Lower leg skin (tissue), 4 donors: ENCODE measurements around the gene REC114. TPM values are rescaled to one million over a fixed set of nuclear protein-coding genes. Genes with fewer than 3 reads are reported as not detected.
"Not testable (repeated sequence)": the region's sequence is repeated elsewhere in the genome, so short reads cannot be mapped to it uniquely, and the experiment has no call there.

ENCODE experiments used
- DNase-seq, 2 donors: peaks; one replicate each; pipeline ENCODE4 v3.0.0-alpha.2; 2019; ENCODE audit warnings: low spot score in 2 of 2
- H3K4me3 ChIP-seq: fragments of 200-600 bp; sonication (generic); 2 replicates; pipeline ENCODE4 v1.5.1; 2017; ENCODE audit warnings: mild to moderate bottlenecking, low read depth; ENCODE audit not compliant: poor library complexity, severe bottlenecking
- CTCF ChIP-seq, 3 donors: fragments of 450-650 bp; IDR thresholded peaks; one replicate each; pipeline ENCODE4 v1.5.1; 2016; ENCODE audit warnings: antibody characterized with exemption in 3 of 3, mild to moderate bottlenecking in 3 of 3, moderate library complexity in 2 of 3
- POLR2A ChIP-seq, 2 donors: fragments of 450-650 bp; IDR thresholded peaks; one replicate each; pipeline ENCODE4 v1.6.1; 2016 to 2017; ENCODE audit warnings: antibody characterized with exemption in 2 of 2, mild to moderate bottlenecking in 1 of 2, moderate library complexity in 1 of 2
- WGBS, 2 donors: methylation state at CpG; one replicate each; pipeline ENCODE4 v1.1.5; 2018; 5-methylcytosine and 5-hydroxymethylcytosine counted together
- intact Hi-C: fragments of 100-400 bp; cut with DNase I; formaldehyde crosslinking; loops from one replicate; pipeline ENCODE4 v1.15.0; 2023; ENCODE audit warnings: low total_unique reads
- total RNA-seq, 4 donors: library from RNA; depleted of rRNA; stranded (reverse); fragments of >200 nt; gene quantifications; one replicate each; pipeline ENCODE4 v1.1.0, GENCODE V29; 2016

Gene REC114
- total RNA-seq, 4 donors from 2014 or later: not detected

GRCh38 chr15:73573037-73573436 lies 130.1 kb downstream of the REC114 start:
- no peak overlapping the region for H3K4me3 ChIP-seq
- TF ChIP-seq POLR2A (IDR thresholded peaks at IDR 0.05): no peak
- no peak for TF ChIP-seq CTCF (IDR thresholded peaks at IDR 0.05)
- intact Hi-C loops: no loop called here
- no peak for DNase-seq
- WGBS, 2 donors: 81 to 82% methylated on average over 1 of the region's 1 CpG

DNA sequence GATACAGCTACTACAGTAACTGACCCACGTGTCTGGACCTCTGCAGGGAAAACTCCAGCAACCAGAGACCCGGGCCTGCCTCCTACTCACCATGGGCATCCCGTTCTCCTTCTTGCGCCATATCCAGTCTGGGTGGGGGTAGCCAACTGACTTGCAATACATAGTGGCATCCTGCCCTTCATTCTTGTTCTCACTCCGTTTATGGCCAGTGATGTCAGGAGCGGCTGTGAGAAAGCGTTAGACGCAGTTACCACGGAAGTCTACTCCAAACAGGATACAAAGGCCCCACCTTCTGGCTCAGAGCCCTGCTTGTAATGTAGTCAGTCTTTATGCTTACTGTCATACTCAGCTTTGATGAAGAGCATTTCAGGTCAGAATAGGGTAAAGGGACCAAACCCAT lies 130.6 kb downstream of the REC114 start:
- intact Hi-C loops: no loop called here
- TF ChIP-seq CTCF (IDR thresholded peaks at IDR 0.05) (no peak), POLR2A (IDR thresholded peaks at IDR 0.05) (no peak)
- no peak overlapping the region for H3K4me3 ChIP-seq
- peak in 1 of 2 donors; percentile 58 for DNase-seq
- whole genome bisulfite sequencing, 2 donors: 30 to 56% methylated on average over 9 of the region's 9 CpGs

DNA sequence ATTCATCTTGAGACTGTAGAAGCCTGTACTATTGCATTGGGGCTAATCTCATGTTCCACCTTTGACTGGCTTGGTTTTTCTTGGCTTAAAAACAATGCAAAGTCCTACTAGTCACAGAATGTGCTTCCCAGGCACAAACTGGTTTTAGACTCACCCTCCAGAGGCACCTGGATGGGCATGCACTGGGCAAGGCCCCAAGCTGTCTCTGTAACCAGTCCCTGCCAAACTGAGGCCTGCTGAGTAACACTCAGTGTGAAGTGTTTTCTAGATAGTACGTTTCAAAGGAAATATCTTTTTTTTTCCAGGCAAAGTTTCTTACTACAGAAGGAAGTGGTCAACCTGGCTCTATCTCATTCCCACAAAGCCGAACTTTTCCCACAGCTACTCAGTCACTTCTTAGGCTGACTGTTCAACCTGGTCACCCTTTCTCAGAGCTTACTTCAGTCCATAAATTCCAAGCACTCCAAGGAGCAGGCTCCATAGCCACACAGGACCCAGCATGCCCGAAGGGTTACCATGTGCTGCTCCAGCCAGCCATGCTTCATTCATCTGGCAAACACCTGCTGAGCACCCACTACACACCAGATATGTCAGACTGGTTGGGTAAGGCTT lies 132.8 kb downstream of the REC114 start:
- peak in 1 of 2 donors; percentile 70 for DNase-seq
- no peak overlapping the region for H3K4me3 ChIP-seq
- intact Hi-C loops: no loop called here
- TF ChIP-seq CTCF (IDR thresholded peaks at IDR 0.05) (no peak), POLR2A (IDR thresholded peaks at IDR 0.05) (no peak)
- 35 to 54% methylated on average over 3 of the region's 3 CpGs for WGBS, 2 donors

- DNase-seq, H3K4me3 ChIP-seq, intact Hi-C loops: not testable (repeated sequence)
Observed at GRCh38 chr15:73577593-73577992, 134.6 kb downstream of the REC114 start.

DNA sequence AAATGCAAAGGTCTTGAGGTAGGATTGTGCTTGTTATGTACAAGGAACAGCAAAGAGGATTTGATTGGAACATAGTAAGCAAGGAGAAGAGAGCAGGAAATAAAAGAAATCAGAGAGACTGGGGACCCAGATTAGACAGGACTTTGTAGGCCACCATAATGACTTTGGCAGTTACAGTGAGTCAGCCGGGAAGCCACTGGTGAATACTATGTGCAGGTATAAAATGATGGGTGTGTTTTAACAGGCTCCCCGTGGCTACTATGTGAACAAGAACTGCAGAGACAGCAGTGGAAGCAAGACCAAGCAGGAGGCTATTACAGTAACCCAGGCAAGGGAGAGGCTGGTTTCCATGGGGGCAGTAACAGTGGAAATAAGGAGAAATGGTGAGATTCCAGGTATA lies 135.1 kb downstream of the REC114 start:
- WGBS, 2 donors: 56 to 75% methylated on average over 2 of the region's 2 CpGs
- H3K4me3 ChIP-seq: no peak overlapping the region
- DNase-seq: no peak
- TF ChIP-seq CTCF (IDR thresholded peaks at IDR 0.05) (no peak), POLR2A (IDR thresholded peaks at IDR 0.05) (no peak)
- intact Hi-C loops: no loop called here

DNA sequence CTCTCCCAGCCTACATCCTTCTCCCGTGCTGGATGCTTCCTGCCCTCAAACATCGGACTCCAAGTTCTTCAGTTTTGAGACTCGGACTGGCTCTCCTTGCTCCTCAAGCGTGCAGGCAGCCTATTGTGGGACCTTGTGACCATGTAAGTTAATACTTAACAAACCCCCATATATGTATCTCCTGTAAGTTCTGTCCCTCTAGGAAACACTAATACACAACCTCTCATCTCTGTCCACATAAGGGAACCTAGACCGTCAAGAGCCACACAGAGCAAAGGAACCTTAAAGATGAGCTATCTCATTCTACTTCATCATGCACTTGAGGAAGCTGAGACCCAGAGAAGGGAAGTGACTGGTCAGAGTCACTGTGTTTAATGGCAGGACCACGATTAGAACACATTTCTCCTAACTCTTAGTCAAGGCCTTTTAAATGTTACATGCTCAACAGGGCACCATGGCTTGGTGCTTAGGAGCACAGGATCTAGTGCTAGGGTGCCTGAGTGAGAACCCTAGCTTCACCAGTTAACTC lies 140.0 kb downstream of the REC114 start:
- no peak overlapping the region for H3K4me3 ChIP-seq
- 91 to 93% methylated on average over 6 of the region's 6 CpGs for WGBS, 2 donors
- DNase-seq: no peak
- intact Hi-C loops: no loop called here
- no peak for TF ChIP-seq POLR2A (IDR thresholded peaks at IDR 0.05)
- TF ChIP-seq CTCF (IDR thresholded peaks at IDR 0.05): no peak
